KMS-11 (cell line): ENCODE results near the gene DMD.

Experiments
- H2AFZ ChIP-seq: fragments of 200-600 bp; sonication (generic); 2 replicates; pipeline ENCODE4 v1.6.1; 2016; ENCODE audit warnings: antibody characterized with exemption, mixed run types, low read depth
- H3K27ac ChIP-seq: fragments of 200-600 bp; sonication (generic); 2 replicates; pipeline ENCODE4 v1.6.1; 2016; ENCODE audit warnings: mild to moderate bottlenecking, mixed run types
- H3K27me3 ChIP-seq: fragments of 200-600 bp; sonication (generic); 2 replicates; pipeline ENCODE4 v1.6.1; 2017; ENCODE audit warnings: mild to moderate bottlenecking, low read depth, mixed run types, moderate library complexity; ENCODE audit not compliant: insufficient read depth
- H3K36me3 ChIP-seq: fragments of 200-600 bp; sonication (generic); 2 replicates; pipeline ENCODE4 v1.6.1; 2017; ENCODE audit warnings: mild to moderate bottlenecking, mixed run types; ENCODE audit not compliant: insufficient read depth
- H3K4me1 ChIP-seq: fragments of 200-600 bp; sonication (generic); 2 replicates; pipeline ENCODE4 v1.6.1; 2016; ENCODE audit warnings: mild to moderate bottlenecking, low read depth, mixed run types; ENCODE audit not compliant: poor library complexity, severe bottlenecking
- H3K4me2 ChIP-seq: fragments of 200-600 bp; sonication (generic); 2 replicates; pipeline ENCODE4 v1.7.0; 2016; ENCODE audit warnings: mild to moderate bottlenecking, mixed run types
- H3K4me3 ChIP-seq: fragments of 200-600 bp; sonication (generic); IDR thresholded peaks from 2 replicates; pipeline ENCODE4 v1.6.1; 2017; ENCODE audit warnings: low read depth, low read length, mixed read lengths; ENCODE audit not compliant: insufficient read depth
- H3K79me2 ChIP-seq: fragments of 200-600 bp; sonication (generic); 2 replicates; pipeline ENCODE4 v1.6.1; 2016; ENCODE audit warnings: low read depth, mixed run types; ENCODE audit not compliant: insufficient read depth
- H3K9ac ChIP-seq: fragments of 200-600 bp; sonication (generic); 2 replicates; pipeline ENCODE4 v1.6.1; 2016; ENCODE audit warnings: mild to moderate bottlenecking, mixed run types
- H4K20me1 ChIP-seq: fragments of 200-600 bp; sonication (generic); 2 replicates; pipeline ENCODE4 v1.6.1; 2016; ENCODE audit warnings: mild to moderate bottlenecking, mixed run types; ENCODE audit not compliant: insufficient read depth
- TF ChIP-seq, protein P1 (sequence below): fragments of 200-600 bp; sonication (generic); conservative IDR thresholded peaks from 2 replicates; pipeline ENCODE4 v1.6.1; 2017; ENCODE audit warnings: low read depth, mild to moderate bottlenecking, antibody characterized with exemption, low read length, moderate library complexity, mixed read lengths

DMD gene

DNA sequence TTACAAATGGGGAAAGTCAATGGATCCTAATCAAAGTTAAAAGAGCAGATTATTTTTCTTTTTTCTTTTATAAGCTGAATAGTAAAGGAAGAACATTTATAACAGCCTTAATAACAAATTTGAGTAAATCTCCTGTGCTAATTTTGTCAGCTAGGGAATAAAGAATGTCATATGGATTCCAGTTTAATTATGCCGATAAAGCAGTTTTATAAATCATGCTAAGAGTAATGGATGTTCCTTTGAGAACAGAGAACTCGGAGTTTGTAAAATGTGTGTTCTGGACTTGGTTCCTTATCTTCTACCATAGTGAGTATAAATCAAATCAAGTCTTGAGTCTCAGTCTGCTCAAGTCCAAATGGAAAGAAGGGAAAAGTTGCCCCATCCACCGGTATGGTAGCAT is 1959.2 kb downstream of the DMD start:
- Histone ChIP-seq H4K20me1 (no peaks in the 10 kb centered on the region), H3K36me3 (no peaks in the 10 kb centered on the region), H3K9ac (no peak overlapping the region), H3K4me2 (no peak overlapping the region), H3K27me3 (no peaks in the 10 kb centered on the region), H2AFZ (no peak overlapping the region), H3K79me2 (no peaks in the 10 kb centered on the region), H3K27ac (no peak overlapping the region), H3K4me1 (no peaks in the 10 kb centered on the region), H3K4me3 (no peak overlapping the region)
- TF ChIP-seq, protein P1, sequence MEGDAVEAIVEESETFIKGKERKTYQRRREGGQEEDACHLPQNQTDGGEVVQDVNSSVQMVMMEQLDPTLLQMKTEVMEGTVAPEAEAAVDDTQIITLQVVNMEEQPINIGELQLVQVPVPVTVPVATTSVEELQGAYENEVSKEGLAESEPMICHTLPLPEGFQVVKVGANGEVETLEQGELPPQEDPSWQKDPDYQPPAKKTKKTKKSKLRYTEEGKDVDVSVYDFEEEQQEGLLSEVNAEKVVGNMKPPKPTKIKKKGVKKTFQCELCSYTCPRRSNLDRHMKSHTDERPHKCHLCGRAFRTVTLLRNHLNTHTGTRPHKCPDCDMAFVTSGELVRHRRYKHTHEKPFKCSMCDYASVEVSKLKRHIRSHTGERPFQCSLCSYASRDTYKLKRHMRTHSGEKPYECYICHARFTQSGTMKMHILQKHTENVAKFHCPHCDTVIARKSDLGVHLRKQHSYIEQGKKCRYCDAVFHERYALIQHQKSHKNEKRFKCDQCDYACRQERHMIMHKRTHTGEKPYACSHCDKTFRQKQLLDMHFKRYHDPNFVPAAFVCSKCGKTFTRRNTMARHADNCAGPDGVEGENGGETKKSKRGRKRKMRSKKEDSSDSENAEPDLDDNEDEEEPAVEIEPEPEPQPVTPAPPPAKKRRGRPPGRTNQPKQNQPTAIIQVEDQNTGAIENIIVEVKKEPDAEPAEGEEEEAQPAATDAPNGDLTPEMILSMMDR: no peak

DNA sequence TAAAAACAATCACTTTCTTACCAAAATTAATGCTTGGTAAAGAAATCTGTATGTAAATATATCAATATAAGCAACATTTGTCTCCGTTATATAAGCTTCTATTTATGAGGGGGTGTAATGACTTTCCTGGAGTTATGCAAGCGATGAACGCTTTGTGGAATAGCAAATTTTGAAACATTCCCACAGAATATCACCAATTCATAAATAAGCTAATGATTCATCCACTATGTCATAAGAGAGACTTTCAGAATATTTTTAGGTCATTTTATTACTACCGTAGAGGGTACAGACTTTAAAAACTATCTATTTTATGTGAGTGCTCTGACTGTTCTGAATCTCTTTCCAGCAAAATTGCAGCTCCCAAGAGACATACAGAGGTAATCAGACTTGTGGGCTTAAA is 1960.0 kb downstream of the DMD start:
- H3K36me3 ChIP-seq: no peaks in the 10 kb centered on the region
- no peaks in the 10 kb centered on the region for H3K4me1 ChIP-seq
- no peak overlapping the region for H3K4me2 ChIP-seq
- H2AFZ ChIP-seq: no peak overlapping the region
- TF ChIP-seq, protein P1: no peak
- no peaks in the 10 kb centered on the region for H4K20me1 ChIP-seq
- no peaks in the 10 kb centered on the region for H3K27me3 ChIP-seq
- H3K4me3 ChIP-seq: no peak overlapping the region
- no peak overlapping the region for H3K9ac ChIP-seq
- H3K27ac ChIP-seq: no peak overlapping the region
- no peaks in the 10 kb centered on the region for H3K79me2 ChIP-seq

DNA sequence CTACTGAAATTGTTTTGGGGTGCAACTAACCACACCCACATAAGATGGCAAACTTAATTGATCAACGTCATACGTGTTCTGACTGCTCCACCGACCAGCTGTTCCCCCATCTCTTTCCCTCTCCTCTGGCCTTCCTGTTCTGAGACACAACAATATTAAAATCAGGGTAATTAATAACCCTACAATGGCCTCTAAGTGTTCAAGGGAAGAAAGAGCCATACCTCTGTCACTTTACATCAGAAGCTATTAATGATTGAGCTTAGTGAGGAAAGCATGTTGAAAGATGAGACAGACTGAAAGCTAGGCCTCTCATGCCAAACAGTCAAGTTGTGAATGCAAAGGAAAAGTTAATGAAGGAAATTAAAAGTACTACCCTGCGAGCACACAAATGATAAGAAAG is 1965.6 kb downstream of the DMD start:
- TF ChIP-seq, protein P1: no peak
- Histone ChIP-seq H3K79me2 (no peaks in the 10 kb centered on the region), H4K20me1 (no peaks in the 10 kb centered on the region), H3K27me3 (no peaks in the 10 kb centered on the region), H3K27ac (no peak overlapping the region), H3K4me1 (no peaks in the 10 kb centered on the region), H3K4me3 (no peak overlapping the region), H3K36me3 (no peaks in the 10 kb centered on the region), H3K9ac (no peak overlapping the region), H2AFZ (no peak overlapping the region), H3K4me2 (no peak overlapping the region)

DNA sequence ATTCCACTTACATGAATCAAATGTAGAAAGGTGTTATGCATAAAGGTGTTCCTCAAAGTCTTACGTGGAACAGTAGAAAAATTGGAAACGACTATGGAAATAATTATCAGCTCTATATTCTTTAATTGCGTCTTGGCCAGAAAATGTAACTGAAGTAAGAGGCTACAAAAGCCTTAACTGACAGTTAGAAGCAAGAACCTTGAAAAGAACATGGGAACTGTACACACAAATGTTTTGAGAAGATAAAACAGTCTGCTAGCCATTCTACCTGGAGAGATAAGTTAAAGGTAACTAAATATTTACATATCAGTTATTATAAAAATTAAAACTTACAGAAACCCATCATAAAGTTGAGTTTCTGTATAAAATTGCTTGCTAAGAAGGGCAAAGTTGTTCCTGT is 1967.5 kb downstream of the DMD start:
- no peaks in the 10 kb centered on the region for H3K27me3 ChIP-seq
- H3K4me1 ChIP-seq: no peaks in the 10 kb centered on the region
- no peak overlapping the region for H2AFZ ChIP-seq
- H3K27ac ChIP-seq: no peak overlapping the region
- no peak overlapping the region for H3K4me2 ChIP-seq
- no peaks in the 10 kb centered on the region for H3K79me2 ChIP-seq
- no peaks in the 10 kb centered on the region for H3K36me3 ChIP-seq
- no peak overlapping the region for H3K4me3 ChIP-seq
- TF ChIP-seq, protein P1: no peak
- no peak overlapping the region for H3K9ac ChIP-seq
- H4K20me1 ChIP-seq: no peaks in the 10 kb centered on the region

DNA sequence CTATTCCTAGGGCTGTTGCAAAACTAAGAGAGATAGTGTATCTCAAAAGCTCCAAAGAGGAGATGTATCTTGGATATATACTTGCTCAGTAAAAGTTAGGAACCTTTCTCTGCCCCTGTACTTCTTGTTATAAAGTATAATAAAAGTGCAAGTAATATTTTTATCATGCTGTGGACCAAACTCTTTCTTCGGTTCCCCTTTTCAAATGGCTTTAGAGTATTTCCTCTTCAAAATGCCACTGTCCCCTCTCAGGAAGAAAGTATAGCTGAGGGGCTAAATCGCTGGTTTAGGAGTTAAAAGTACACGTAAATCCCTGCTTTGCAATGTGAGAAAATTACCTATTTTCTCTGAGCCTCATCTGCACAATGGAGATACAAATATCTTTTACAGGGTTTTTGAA is 1970.4 kb downstream of the DMD start:
- H3K4me2 ChIP-seq: no peak overlapping the region
- H3K4me3 ChIP-seq: no peak overlapping the region
- H3K9ac ChIP-seq: no peak overlapping the region
- H4K20me1 ChIP-seq: no peaks in the 10 kb centered on the region
- no peaks in the 10 kb centered on the region for H3K27me3 ChIP-seq
- no peaks in the 10 kb centered on the region for H3K4me1 ChIP-seq
- no peaks in the 10 kb centered on the region for H3K36me3 ChIP-seq
- H3K79me2 ChIP-seq: no peaks in the 10 kb centered on the region
- H2AFZ ChIP-seq: no peak overlapping the region
- no peak overlapping the region for H3K27ac ChIP-seq
- TF ChIP-seq, protein P1: no peak
